ENCODE measurements around the gene LRWD1. TPM values are rescaled to one million over a fixed set of nuclear protein-coding genes. Genes with fewer than 3 reads are reported as not detected.

Gene LRWD1
- total and polyA plus RNA-seq, 2 of the 4 experiments (the other 2 are of a cell fraction) = 20.3 to 27.2 TPM

DNA sequence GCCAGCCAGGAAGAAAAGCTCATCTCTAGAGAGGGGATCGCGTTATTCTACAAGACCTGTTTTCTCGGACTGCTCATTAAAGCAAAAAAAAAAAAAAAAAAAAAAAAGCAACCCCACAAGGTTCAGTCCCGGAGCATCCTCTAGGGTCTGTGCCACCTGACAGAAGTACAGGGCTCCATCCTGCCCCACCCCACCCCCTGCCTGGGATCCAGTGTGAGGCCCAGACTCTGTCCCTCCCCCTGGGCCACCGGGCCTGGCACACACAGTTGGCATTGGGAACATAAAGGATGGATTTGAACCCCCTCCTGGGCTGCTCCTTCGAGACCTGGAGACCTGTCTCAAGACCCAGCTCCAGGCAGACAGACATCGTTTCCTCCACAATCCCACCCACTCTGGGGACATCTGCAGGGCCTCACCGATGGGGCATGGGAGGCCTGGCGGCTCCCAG, 30.7 kb upstream of the LRWD1 start:
- H3K14ac ChIP-seq (replicated peaks; ENCODE audit: low read depth, low read length) = peak overlapping the region; percentile 47
- H3K4ac ChIP-seq (ENCODE audit: low read depth, low read length) = peak overlapping the region; percentile 77
- H3K4me1 ChIP-seq (ENCODE audit: control insufficient read depth, insufficient read depth, low read length) = peaks cover 4% of the 10 kb centered on the region; the same call in 1 of the 2 replicates
- 68% methylated on average over 4 of the region's 9 CpGs; no CpG with 5 or more reads in 1 of the 2 experiments for WGBS, 2 experiments (ENCODE audit: extremely low coverage in 2 of 2, insufficient read length in 1 of 2)
- H2AK5ac ChIP-seq (ENCODE audit: low read depth, low read length) = peak overlapping the region; percentile 79
- H3K4me2 ChIP-seq (ENCODE audit: low read depth, low read length) = peak overlapping the region; percentile 50
- DNase-seq (peak; percentile 44), ATAC-seq (ENCODE audit: low read depth) (no peak; the same call in 1 of the 2 replicates)
- peak overlapping the region; percentile 77 for H2AK9ac ChIP-seq (replicated peaks; ENCODE audit: low read depth, low read length, poor library complexity)
- peak overlapping the region; percentile 25 for H4K91ac ChIP-seq (ENCODE audit: insufficient read depth, low read depth, low read length)
- peaks cover 7% of the 10 kb centered on the region for H3K36me3 ChIP-seq (ENCODE audit: control insufficient read depth, insufficient read depth, low read length)
- H2BK120ac ChIP-seq (ENCODE audit: low read depth, low read length) = no peak overlapping the region; the same call in 1 of the 2 replicates
- H3K56ac ChIP-seq (ENCODE audit: extremely low read depth, insufficient read depth, low read length) = peak overlapping the region; percentile 54; the same call in 1 of the 2 replicates
- POLR2A ChIA-PET (ENCODE audit: unreplicated experiment) = no interaction called here
- peak overlapping the region; percentile 85 for H3K4me3 ChIP-seq (ENCODE audit: insufficient read depth, low read depth, low read length)
- H3K27me3 ChIP-seq (ENCODE audit: control insufficient read depth, insufficient read depth, low read length) = no peaks in the 10 kb centered on the region
- H4K8ac ChIP-seq (ENCODE audit: low read depth in 2 of 2, low read length in 2 of 2) = peak overlapping the region; percentile 43 to 66; a peak in 2 of 4 replicates
- no peaks in the 10 kb centered on the region for H4K20me1 ChIP-seq (ENCODE audit: insufficient read depth, low read length)
- in situ Hi-C loops (cut with MboI; ENCODE audit: low sequenced_read_pairs) = no loop called here
- CTCF ChIA-PET = no interaction called here
- intact Hi-C loops (cut with micrococcal nuclease) = no loop called here
- H2BK20ac ChIP-seq (ENCODE audit: low read depth, low read length) = no peak overlapping the region
- H3K9ac ChIP-seq (ENCODE audit: low read depth, low read length) = peak overlapping the region; percentile 44
- H4K5ac ChIP-seq (ENCODE audit: low read depth, low read length) = no peak overlapping the region
- H3K9me1 ChIP-seq (ENCODE audit: insufficient read depth, low read length) = peaks cover 6% of the 10 kb centered on the region
- peak overlapping the region; percentile 96 for H2AFZ ChIP-seq (replicated peaks; ENCODE audit: low read length, poor library complexity)
- H3K9me3 ChIP-seq (ENCODE audit: control insufficient read depth, insufficient read depth, low read length) = no peaks in the 10 kb centered on the region
- H3K27ac ChIP-seq (ENCODE audit: insufficient read depth, low read length) = peak overlapping the region; percentile 51
- H3K23ac ChIP-seq (ENCODE audit: low read depth, low read length) = peak overlapping the region; percentile 39; the same call in 1 of the 2 replicates
- TF ChIP-seq POLR2A (IDR thresholded peaks at IDR 0.05; ENCODE audit: low read depth, low read length) (no peak), RCOR1 (IDR thresholded peaks at IDR 0.05; ENCODE audit: insufficient replicate concordance, low read length) (no peak)
- no TSS peak for BruUV-seq (replicated peaks)
- no peak overlapping the region for H2BK5ac ChIP-seq (ENCODE audit: low read depth, low read length, poor library complexity, severe bottlenecking)
- H2BK15ac ChIP-seq (ENCODE audit: low read depth, low read length) = no peak overlapping the region
- H3K79me1 ChIP-seq (ENCODE audit: low read depth in 1 of 2, low read length in 2 of 2) = peaks cover 6 to 36% of the 10 kb centered on the region in 2 experiments; a peak in 3 of 4 replicates
- dilution Hi-C loops (cut with HindIII; ENCODE audit: low sequenced_read_pairs, unreplicated experiment) = no loop called here
- no peak overlapping the region for H3K18ac ChIP-seq (ENCODE audit: low read depth, low read length)

All from IMR-90 (cell line).